ENCODE data around the gene RPH3AL.

RPH3AL gene

GRCh38 chr17:298791-299450 is 53.7 kb downstream of the RPH3AL start:
- H3K27ac ChIP-seq = no peak overlapping the region
- no peak for TF ChIP-seq CTCF (conservative IDR thresholded peaks at IDR 0.05)

- no peak for TF ChIP-seq CTCF (conservative IDR thresholded peaks at IDR 0.05)
Measured at GRCh38 chr17:297758-298157, 54.8 kb downstream of the RPH3AL start.

GRCh38 chr17:296906-297690 is 55.5 kb downstream of the RPH3AL start:
- no peak for TF ChIP-seq CTCF (conservative IDR thresholded peaks at IDR 0.05)
- no peak overlapping the region for H3K27ac ChIP-seq

More at GRCh38 chr17:297758-298157, 54.8 kb downstream of the RPH3AL start:
- no peak overlapping the region for H3K27ac ChIP-seq

GRCh38 chr17:296379-296778 is 56.2 kb downstream of the RPH3AL start:
- no peak overlapping the region for H3K27ac ChIP-seq
- TF ChIP-seq CTCF (conservative IDR thresholded peaks at IDR 0.05) = no peak

GRCh38 chr17:292531-293382 is 59.9 kb downstream of the RPH3AL start:
- no peak overlapping the region for H3K27ac ChIP-seq
- TF ChIP-seq CTCF (conservative IDR thresholded peaks at IDR 0.05) = no peak

GRCh38 chr17:292016-292415 is 60.6 kb downstream of the RPH3AL start:
- no peak for TF ChIP-seq CTCF (conservative IDR thresholded peaks at IDR 0.05)
- no peak overlapping the region for H3K27ac ChIP-seq

- H3K27ac ChIP-seq = no peak overlapping the region
- TF ChIP-seq CTCF (conservative IDR thresholded peaks at IDR 0.05) = no peak
Measured at GRCh38 chr17:291587-291986, 61.0 kb downstream of the RPH3AL start.

Data from VCaP (cell line).